Measurements from ENCODE around the gene CHGA. TPM values are rescaled to one million over a fixed set of nuclear protein-coding genes. Genes with fewer than 3 reads are reported as not detected.

Gene CHGA
- total RNA-seq, 1 experiment from 2014 or later, result 8.5 TPM

DNA sequence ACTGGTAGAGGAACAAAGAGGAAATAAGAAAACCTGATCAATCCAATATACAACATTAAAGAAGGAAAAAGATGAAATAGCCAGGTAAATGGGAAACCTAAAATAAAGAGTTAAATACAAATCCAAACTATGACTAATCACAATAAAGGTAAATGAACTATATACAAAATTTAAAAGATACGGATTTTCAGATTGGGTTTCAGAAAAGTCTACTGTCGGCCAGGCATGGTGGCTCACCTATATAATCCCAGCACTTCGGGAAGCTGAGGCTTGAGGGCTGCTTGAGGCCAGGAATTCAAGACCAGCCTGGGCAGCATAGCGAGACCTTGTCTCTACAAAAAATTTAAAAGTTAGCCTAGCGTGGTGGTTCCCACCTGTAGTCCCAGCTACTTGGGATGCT, 39.9 kb upstream of the CHGA start:
- no peak for ATAC-seq
- peaks cover 8% of the 10 kb centered on the region for H3K27me3 Mint-ChIP-seq (ENCODE audit: low read depth)
- no peaks in the 10 kb centered on the region for H3K36me3 Mint-ChIP-seq
- H3K4me1 Mint-ChIP-seq, result peaks cover 16% of the 10 kb centered on the region
- ChIA-PET CTCF (interaction anchor here (0.5 kb wide), 1 partner anchor 174 kb away, joined by 3 read pairs; no protein-coding TSS in a partner anchor), POLR2A (no interaction called here)
- H3K27ac Mint-ChIP-seq, result no peak overlapping the region
- TF ChIP-seq ETV6 (CRISPR knock-in tag; IDR thresholded peaks at IDR 0.05), result no peak
- DNase-seq (ENCODE audit: low spot score), result no peak
- peaks cover 11% of the 10 kb centered on the region for H3K9me3 Mint-ChIP-seq
- no peak overlapping the region for H3K4me3 Mint-ChIP-seq

DNA sequence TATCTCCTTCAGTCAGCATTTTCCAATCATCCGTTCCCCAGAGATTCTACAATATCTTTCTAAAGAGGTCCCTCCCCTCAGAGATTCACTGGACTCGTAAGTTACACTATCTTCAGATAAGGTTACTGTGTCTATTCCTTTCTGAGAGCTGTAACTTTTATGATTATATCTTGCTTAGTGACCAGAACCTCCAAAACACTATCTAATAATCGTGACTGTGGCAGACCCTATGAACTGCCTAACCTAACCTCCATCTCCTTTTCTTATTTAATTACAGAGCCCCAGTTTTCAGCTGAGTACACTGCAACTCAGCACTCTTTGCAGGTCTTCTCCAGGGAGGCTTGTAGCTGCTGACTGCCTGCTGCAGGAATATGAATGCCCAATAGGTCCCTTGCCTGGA, 38.5 kb upstream of the CHGA start:
- Mint-ChIP-seq H3K27ac (no peak overlapping the region), H3K4me1 (peaks cover 8% of the 10 kb centered on the region), H3K9me3 (peaks cover 20% of the 10 kb centered on the region), H3K36me3 (no peaks in the 10 kb centered on the region), H3K4me3 (no peak overlapping the region), H3K27me3 (ENCODE audit: low read depth) (peaks cover 19% of the 10 kb centered on the region)
- no peak for DNase-seq (ENCODE audit: low spot score)
- POLR2A ChIA-PET, result no interaction called here
- ATAC-seq, result no peak
- no peak for TF ChIP-seq GTF2I (CRISPR knock-in tag; conservative IDR thresholded peaks at IDR 0.05)
- CTCF ChIA-PET, result no interaction called here

DNA sequence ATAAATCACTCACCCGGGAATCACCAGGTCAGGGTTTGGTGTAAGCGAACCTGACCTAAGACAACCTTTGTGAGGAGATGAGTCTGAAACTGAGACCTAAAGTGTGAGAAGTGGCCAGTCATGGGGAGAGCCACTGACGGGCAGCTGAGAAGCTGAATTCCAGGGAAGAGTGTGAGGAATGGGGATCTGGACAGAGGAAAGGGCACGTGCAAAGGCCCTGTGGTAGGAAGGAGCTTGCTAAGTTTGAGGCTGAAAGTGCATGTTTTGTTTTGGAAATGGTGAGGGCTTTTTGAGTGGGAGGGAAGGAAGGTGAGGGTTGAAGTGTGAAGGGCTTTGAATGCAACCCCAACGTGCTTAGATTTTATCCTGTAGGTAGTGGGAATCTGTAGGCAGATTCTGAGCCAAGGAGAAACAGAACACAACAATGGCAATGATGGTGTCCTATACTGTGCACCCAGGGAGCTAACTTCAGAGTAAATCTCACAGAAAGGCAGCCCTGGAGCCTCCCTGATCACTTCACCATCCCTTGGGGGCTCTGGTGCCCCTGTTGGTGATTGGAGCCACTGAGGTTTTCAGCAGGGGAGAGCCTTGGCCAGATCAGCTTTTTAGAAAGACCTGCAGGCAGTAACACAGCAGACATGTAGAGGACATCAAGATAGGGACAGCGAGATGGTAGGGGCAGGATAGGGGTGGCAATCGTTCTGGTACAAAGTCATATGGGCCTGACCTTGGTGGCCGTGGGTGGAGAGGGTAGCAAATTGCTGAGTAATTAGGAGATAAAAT, 37.5 kb upstream of the CHGA start:
- Mint-ChIP-seq H3K9me3 (peaks cover 24% of the 10 kb centered on the region), H3K27ac (no peak overlapping the region), H3K4me3 (no peak overlapping the region), H3K27me3 (ENCODE audit: low read depth) (peaks cover 23% of the 10 kb centered on the region), H3K4me1 (peaks cover 4% of the 10 kb centered on the region), H3K36me3 (no peaks in the 10 kb centered on the region)
- no peak for ATAC-seq
- POLR2A ChIA-PET, result no interaction called here
- DNase-seq (ENCODE audit: low spot score), result no peak
- CTCF ChIA-PET, result no interaction called here
- TF ChIP-seq NR1H2 (CRISPR knock-in tag; IDR thresholded peaks at IDR 0.05) (no peak), ZBTB21 (CRISPR knock-in tag; IDR thresholded peaks at IDR 0.05; ENCODE audit: borderline replicate concordance) (no peak)
- TF ChIP-seq, protein P1, sequence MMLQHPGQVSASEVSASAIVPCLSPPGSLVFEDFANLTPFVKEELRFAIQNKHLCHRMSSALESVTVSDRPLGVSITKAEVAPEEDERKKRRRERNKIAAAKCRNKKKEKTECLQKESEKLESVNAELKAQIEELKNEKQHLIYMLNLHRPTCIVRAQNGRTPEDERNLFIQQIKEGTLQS (CRISPR knock-in tag; conservative IDR thresholded peaks at IDR 0.05), result no peak

DNA sequence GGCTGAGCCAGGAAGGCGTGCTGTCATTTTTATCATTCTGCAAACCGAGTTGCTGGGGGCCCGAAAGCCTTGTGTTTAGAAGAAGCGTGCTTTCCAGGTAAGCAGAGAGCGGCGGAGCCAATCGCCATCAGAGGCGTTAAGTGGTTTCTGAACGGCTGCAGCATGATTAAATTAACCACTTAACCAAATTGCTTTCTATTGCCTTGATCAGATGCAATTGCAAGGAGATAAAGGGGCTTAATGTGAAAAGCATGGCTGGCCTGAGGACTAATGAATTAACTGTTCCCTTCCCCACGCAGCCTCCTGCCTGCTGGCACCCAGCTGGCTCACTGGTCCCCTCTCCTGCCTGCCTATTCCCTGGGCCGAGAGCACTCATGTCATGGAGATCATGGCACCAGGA, 36.6 kb upstream of the CHGA start:
- POLR2A ChIA-PET, result no interaction called here
- CTCF ChIA-PET, result no interaction called here

More for the DNA sequence above, 36.6 kb upstream of the CHGA start:
- peaks cover 26% of the 10 kb centered on the region for H3K27me3 Mint-ChIP-seq (ENCODE audit: low read depth)
- peaks cover 24% of the 10 kb centered on the region for H3K9me3 Mint-ChIP-seq
- no peaks in the 10 kb centered on the region for H3K4me1 Mint-ChIP-seq
- H3K36me3 Mint-ChIP-seq, result no peaks in the 10 kb centered on the region
- TF ChIP-seq, protein P2, sequence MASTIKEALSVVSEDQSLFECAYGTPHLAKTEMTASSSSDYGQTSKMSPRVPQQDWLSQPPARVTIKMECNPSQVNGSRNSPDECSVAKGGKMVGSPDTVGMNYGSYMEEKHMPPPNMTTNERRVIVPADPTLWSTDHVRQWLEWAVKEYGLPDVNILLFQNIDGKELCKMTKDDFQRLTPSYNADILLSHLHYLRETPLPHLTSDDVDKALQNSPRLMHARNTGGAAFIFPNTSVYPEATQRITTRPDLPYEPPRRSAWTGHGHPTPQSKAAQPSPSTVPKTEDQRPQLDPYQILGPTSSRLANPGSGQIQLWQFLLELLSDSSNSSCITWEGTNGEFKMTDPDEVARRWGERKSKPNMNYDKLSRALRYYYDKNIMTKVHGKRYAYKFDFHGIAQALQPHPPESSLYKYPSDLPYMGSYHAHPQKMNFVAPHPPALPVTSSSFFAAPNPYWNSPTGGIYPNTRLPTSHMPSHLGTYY (CRISPR knock-in tag; IDR thresholded peaks at IDR 0.05), result no peak
- TF ChIP-seq, protein P3, sequence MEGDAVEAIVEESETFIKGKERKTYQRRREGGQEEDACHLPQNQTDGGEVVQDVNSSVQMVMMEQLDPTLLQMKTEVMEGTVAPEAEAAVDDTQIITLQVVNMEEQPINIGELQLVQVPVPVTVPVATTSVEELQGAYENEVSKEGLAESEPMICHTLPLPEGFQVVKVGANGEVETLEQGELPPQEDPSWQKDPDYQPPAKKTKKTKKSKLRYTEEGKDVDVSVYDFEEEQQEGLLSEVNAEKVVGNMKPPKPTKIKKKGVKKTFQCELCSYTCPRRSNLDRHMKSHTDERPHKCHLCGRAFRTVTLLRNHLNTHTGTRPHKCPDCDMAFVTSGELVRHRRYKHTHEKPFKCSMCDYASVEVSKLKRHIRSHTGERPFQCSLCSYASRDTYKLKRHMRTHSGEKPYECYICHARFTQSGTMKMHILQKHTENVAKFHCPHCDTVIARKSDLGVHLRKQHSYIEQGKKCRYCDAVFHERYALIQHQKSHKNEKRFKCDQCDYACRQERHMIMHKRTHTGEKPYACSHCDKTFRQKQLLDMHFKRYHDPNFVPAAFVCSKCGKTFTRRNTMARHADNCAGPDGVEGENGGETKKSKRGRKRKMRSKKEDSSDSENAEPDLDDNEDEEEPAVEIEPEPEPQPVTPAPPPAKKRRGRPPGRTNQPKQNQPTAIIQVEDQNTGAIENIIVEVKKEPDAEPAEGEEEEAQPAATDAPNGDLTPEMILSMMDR (IDR thresholded peaks at IDR 0.05), result no peak
- TF ChIP-seq NFYB (CRISPR knock-in tag; conservative IDR thresholded peaks at IDR 0.05; ENCODE audit: low read depth) (no peak), NR3C1 (CRISPR knock-in tag; conservative IDR thresholded peaks at IDR 0.05; ENCODE audit: low read depth) (no peak), CBFB (CRISPR knock-in tag; IDR thresholded peaks at IDR 0.05; ENCODE audit: low read depth) (no peak), ZBTB21 (CRISPR knock-in tag; IDR thresholded peaks at IDR 0.05; ENCODE audit: borderline replicate concordance) (no peak), PRRX2 (CRISPR knock-in tag; IDR thresholded peaks at IDR 0.05) (no peak), ZNF423 (CRISPR knock-in tag; IDR thresholded peaks at IDR 0.05) (no peak), GTF2I (CRISPR knock-in tag; conservative IDR thresholded peaks at IDR 0.05) (no peak), GABPB1 (CRISPR knock-in tag; IDR thresholded peaks at IDR 0.05) (no peak)
- TF ChIP-seq, protein P4, sequence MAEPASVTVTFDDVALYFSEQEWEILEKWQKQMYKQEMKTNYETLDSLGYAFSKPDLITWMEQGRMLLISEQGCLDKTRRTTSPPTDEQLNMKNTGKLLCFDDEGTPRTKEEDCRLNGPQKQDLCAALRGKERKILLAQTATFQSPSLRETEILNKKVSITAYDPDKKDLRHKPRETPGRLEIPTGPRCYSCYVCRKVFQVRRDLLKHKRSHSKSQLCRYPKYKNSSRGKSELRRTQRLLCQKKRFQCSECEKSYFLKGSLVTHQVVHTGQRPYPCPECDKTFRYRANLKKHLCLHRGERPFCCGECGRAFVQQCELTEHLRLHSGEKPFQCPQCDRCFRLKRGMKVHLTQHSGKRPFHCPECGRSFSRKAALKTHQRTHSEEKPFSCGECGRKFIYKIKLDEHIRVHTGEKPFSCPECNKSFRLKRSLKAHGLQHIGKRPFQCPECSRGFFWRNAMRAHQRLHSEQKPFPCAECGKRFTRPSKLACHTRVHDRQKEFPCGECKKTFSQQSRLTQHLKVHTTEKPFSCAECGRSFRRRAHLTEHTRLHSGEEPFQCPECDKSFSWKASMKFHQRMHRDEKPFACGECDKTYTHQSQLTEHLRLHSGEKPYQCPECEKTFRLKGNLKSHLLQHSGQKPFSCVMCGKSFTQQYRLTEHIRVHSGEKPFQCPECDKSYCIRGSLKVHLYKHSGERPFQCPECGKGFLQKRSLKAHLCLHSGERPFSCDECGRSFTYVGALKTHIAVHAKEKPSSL (CRISPR knock-in tag; conservative IDR thresholded peaks at IDR 0.05), result no peak
- TF ChIP-seq, protein P5, sequence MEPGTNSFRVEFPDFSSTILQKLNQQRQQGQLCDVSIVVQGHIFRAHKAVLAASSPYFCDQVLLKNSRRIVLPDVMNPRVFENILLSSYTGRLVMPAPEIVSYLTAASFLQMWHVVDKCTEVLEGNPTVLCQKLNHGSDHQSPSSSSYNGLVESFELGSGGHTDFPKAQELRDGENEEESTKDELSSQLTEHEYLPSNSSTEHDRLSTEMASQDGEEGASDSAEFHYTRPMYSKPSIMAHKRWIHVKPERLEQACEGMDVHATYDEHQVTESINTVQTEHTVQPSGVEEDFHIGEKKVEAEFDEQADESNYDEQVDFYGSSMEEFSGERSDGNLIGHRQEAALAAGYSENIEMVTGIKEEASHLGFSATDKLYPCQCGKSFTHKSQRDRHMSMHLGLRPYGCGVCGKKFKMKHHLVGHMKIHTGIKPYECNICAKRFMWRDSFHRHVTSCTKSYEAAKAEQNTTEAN (CRISPR knock-in tag; IDR thresholded peaks at IDR 0.05), result no peak
- H3K4me3 Mint-ChIP-seq, result no peak overlapping the region
- H3K27ac Mint-ChIP-seq, result no peak overlapping the region
- ATAC-seq, result no peak
- no peak for DNase-seq (ENCODE audit: low spot score)
